DOHH2 (cell line): ENCODE measurements around the gene TNFSF15.

ENCODE experiments used
- EZH2phosphoT487 ChIP-seq: fragments of 200-600 bp; sonication (generic); IDR thresholded peaks from 2 replicates; pipeline ENCODE4 v1.6.1; 2017; ENCODE audit warnings: borderline replicate concordance, mild to moderate bottlenecking, antibody characterized with exemption, low read length, moderate library complexity, mixed read lengths
- TF ChIP-seq, protein P1 (sequence below): fragments of 200-600 bp; sonication (generic); IDR thresholded peaks from one replicate; pipeline ENCODE4 v1.5.1; 2014; ENCODE audit warnings: antibody characterized with exemption, mild to moderate bottlenecking, low read depth, low read length; ENCODE audit not compliant: poor library complexity, severe bottlenecking

DNA sequence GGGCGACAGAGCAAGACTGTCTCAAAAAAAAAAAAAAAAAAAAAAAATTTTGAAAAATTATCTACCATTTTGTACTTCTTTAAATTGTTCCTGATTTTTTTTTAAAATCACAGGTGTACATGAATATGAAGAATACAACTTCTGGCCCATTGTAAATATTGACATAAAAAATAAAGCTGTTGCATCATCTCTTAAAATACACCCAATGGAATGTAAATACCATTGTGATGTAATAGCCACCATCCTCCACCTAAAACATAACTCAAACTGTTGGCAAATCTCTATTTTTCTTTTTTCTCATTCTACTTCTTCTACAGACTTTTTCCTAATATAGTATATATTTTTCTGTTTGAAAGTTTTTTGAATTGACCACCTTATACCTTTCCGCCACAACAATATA lies 62.9 kb downstream of the TNFSF15 start:
- TF ChIP-seq, protein P1, sequence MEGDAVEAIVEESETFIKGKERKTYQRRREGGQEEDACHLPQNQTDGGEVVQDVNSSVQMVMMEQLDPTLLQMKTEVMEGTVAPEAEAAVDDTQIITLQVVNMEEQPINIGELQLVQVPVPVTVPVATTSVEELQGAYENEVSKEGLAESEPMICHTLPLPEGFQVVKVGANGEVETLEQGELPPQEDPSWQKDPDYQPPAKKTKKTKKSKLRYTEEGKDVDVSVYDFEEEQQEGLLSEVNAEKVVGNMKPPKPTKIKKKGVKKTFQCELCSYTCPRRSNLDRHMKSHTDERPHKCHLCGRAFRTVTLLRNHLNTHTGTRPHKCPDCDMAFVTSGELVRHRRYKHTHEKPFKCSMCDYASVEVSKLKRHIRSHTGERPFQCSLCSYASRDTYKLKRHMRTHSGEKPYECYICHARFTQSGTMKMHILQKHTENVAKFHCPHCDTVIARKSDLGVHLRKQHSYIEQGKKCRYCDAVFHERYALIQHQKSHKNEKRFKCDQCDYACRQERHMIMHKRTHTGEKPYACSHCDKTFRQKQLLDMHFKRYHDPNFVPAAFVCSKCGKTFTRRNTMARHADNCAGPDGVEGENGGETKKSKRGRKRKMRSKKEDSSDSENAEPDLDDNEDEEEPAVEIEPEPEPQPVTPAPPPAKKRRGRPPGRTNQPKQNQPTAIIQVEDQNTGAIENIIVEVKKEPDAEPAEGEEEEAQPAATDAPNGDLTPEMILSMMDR: no peak
- TF ChIP-seq EZH2phosphoT487: no peak
